Astrocyte of the cerebellum (primary cell): Measurements from ENCODE around the gene SGMS2.

Experiments
- DNase-seq: peaks from one replicate; pipeline ENCODE4 v3.0.0-alpha.2; 2011; ENCODE audit warnings: low read depth
- H3K4me3 ChIP-seq: 2 replicates; pipeline ENCODE4 v1.5.1; 2011; ENCODE audit warnings: mild to moderate bottlenecking, low read depth, low read length, moderate library complexity
- CTCF ChIP-seq: IDR thresholded peaks from 2 replicates; pipeline ENCODE4 v1.5.1; 2012; ENCODE audit warnings: low read length, low read depth, moderate library complexity, mild to moderate bottlenecking; ENCODE audit errors: missing control alignments
- in situ Hi-C: cut with HindIII; loops from 2 replicates; pipeline ENCODE4 v1.10.0; 2017; ENCODE audit warnings: low sequenced_read_pairs

SGMS2 gene

DNA sequence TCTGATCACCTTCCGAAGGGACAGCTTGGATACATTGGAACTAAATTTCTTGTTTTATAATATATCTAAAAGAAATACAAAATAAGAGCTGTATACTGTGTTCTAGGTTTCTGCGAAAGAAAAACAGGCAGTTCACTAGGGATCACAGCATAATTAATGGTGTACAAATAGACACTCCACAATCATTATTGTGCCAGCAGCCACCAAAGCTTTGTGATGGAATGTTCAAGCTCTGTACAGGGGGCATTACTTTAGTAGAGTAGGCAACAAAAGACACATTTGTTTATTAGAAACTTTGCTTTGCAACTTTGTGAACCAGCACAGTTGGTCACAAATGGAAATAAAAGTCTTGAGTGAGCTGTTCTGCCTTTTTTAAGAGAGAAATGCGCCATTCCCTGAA lies 49.3 kb downstream of the SGMS2 start:
- in situ Hi-C loops, result no loop called here
- no peak for DNase-seq
- no peak for TF ChIP-seq CTCF
- H3K4me3 ChIP-seq, result no peak overlapping the region

DNA sequence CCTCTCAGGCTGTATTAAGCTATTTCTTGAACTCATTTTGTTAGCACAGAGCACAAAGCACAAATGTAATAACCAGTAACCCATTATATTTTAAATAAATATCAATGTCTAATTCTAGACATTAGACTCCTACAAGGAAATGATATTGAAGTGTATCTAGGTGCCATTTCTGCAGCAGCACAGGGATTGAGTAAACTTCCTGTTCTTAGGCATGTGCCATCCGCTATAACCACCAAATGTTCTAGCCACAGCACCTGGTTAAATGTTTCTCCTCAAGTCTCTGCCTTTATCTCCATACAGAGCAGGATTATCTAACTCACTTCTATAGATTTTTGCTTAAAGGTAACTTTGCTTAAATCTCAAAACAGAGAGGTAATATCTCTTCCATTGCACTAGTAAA lies 51.4 kb downstream of the SGMS2 start:
- no peak for DNase-seq
- in situ Hi-C loops, result no loop called here
- no peak overlapping the region for H3K4me3 ChIP-seq
- TF ChIP-seq CTCF, result no peak

GRCh38 chr4:107877361-107877760 lies 52.6 kb downstream of the SGMS2 start:
- TF ChIP-seq CTCF, result no peak
- no peak for DNase-seq
- no peak overlapping the region for H3K4me3 ChIP-seq
- in situ Hi-C loops, result no loop called here

DNA sequence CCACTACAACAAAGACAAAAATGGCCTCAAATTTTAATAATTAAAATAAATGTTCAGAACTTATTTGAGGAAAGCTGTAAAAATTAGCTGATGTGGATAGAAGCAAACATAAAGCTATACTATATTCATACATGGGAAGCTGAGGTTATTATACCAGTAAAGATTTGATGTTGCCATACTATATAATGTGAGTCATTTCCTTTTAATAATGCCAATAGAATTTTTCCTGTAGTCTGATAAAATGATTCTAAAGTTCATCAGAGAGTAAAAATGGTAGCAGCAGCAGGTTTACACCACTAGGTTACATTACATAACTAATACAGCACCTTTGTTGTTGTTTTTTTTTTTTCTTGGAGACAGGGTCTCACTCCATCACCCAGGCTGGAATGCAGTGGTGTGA lies 61.1 kb downstream of the SGMS2 start:
- H3K4me3 ChIP-seq, result no peak overlapping the region
- TF ChIP-seq CTCF, result no peak
- in situ Hi-C loops, result no loop called here
- no peak for DNase-seq

GRCh38 chr4:107888237-107888636 lies 63.5 kb downstream of the SGMS2 start:
- no peak for TF ChIP-seq CTCF
- in situ Hi-C loops, result no loop called here
- H3K4me3 ChIP-seq, result no peak overlapping the region
- no peak for DNase-seq

- in situ Hi-C loops, result no loop called here
- no peak for TF ChIP-seq CTCF
- no peak for DNase-seq
- H3K4me3 ChIP-seq, result no peak overlapping the region
These were observed 66.0 kb downstream of the SGMS2 start for GRCh38 chr4:107890779-107891178.

DNA sequence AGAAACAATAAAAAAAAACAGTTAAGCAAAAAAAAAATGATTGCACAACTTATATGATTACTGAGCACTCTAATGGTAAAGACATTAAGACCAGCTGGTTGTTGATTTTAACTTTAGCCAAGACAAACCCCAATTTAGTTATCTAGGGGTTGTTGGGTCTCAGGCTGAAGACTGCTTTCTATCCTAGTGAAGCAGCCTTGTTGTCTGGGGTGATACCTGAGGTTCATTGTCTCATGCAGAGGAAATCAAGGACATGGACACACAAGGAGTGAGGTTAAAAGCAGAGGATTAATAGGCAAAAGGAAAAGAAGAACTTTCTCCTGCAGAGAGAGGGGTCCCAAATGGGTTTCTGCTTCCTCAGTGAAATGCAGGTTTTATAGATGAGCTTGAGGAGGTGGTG lies 66.6 kb downstream of the SGMS2 start:
- no peak for TF ChIP-seq CTCF
- H3K4me3 ChIP-seq, result no peak overlapping the region
- no peak for DNase-seq
- in situ Hi-C loops, result no loop called here
